Liver (tissue), 9 donors: ENCODE data around the gene PLCB1. TPM values are rescaled to one million over a fixed set of nuclear protein-coding genes. Genes with fewer than 3 reads are reported as not detected.
A peak's percentile ranks its signal among the peaks of the same experiment; 100 is the strongest.

ENCODE experiments used
- DNase-seq: peaks from one replicate; pipeline ENCODE4 v3.0.0-alpha.2; 2017; ENCODE audit warnings: low spot score
- H3K27ac ChIP-seq, 2 donors: one replicate each; pipeline ENCODE4 v1.7.0; 2013; ENCODE audit warnings: inconsistent platforms in 2 of 2, low read length in 2 of 2, control low read depth in 1 of 2, low read depth in 1 of 2, mild to moderate bottlenecking in 1 of 2
- H3K27me3 ChIP-seq, 4 donors: one replicate each; pipeline versions ENCODE4 v1.6.1 to v1.7.0; 2013; ENCODE audit warnings: low read length in 3 of 4, inconsistent platforms in 1 of 4, mild to moderate bottlenecking in 1 of 4, moderate library complexity in 1 of 4; ENCODE audit not compliant: control insufficient read depth in 4 of 4, insufficient read depth in 4 of 4
- H3K36me3 ChIP-seq, 4 donors: one replicate each; pipeline versions ENCODE4 v1.6.1 to v1.7.0; 2013; ENCODE audit warnings: low read length in 3 of 4, mild to moderate bottlenecking in 3 of 4, low read depth in 1 of 4, moderate library complexity in 1 of 4; ENCODE audit not compliant: control insufficient read depth in 4 of 4, insufficient read depth in 3 of 4
- H3K4me1 ChIP-seq, 4 donors: one replicate each; pipeline versions ENCODE4 v1.6.1 to v1.7.0; 2013; ENCODE audit warnings: low read length in 3 of 4, mild to moderate bottlenecking in 3 of 4, moderate library complexity in 1 of 4; ENCODE audit not compliant: control insufficient read depth in 4 of 4, insufficient read depth in 4 of 4
- H3K4me3 ChIP-seq, 3 donors: one replicate each; pipeline versions ENCODE4 v1.6.1 to v1.7.0; 2013; ENCODE audit warnings: low read length in 3 of 3, control low read depth in 1 of 3, low read depth in 1 of 3, mild to moderate bottlenecking in 1 of 3
- H3K9ac ChIP-seq, 2 donors: one replicate each; pipeline ENCODE4 v1.7.0; 2013; ENCODE audit warnings: low read length in 2 of 2, mild to moderate bottlenecking in 2 of 2, moderate library complexity in 2 of 2, control low read depth in 1 of 2, low read depth in 1 of 2
- H3K9me3 ChIP-seq, 4 donors: one replicate each; pipeline versions ENCODE4 v1.6.1 to v1.7.0; 2013; ENCODE audit warnings: low read length in 3 of 4; ENCODE audit not compliant: control insufficient read depth in 4 of 4
- FOXA1 ChIP-seq: IDR thresholded peaks from 2 replicates; pipeline ENCODE4 v1.6.1; 2016; ENCODE audit warnings: antibody characterized with exemption
- GABPA ChIP-seq, 2 donors: IDR thresholded peaks in 1 of 2; conservative IDR thresholded peaks in 1 of 2; 2 replicates each; pipeline ENCODE4 v1.6.1; 2016; ENCODE audit warnings: antibody characterized with exemption in 2 of 2, mild to moderate bottlenecking in 1 of 2, moderate library complexity in 1 of 2
- HNF4A ChIP-seq, 2 donors: conservative IDR thresholded peaks; 2 replicates each; pipeline ENCODE4 v1.6.1; 2016; ENCODE audit warnings: antibody characterized with exemption in 2 of 2, mild to moderate bottlenecking in 2 of 2
- HNF4G ChIP-seq: IDR thresholded peaks from 2 replicates; pipeline ENCODE4 v1.6.1; 2016; ENCODE audit warnings: antibody characterized with exemption
- JUND ChIP-seq, 2 donors: IDR thresholded peaks; 2 replicates each; pipeline ENCODE4 v1.6.1; 2016; ENCODE audit warnings: antibody characterized with exemption in 2 of 2
- NR2F2 ChIP-seq: IDR thresholded peaks from 2 replicates; pipeline ENCODE4 v1.6.1; 2016; ENCODE audit warnings: antibody characterized with exemption
- RAD21 ChIP-seq, 2 donors: IDR thresholded peaks; 2 replicates each; pipeline ENCODE4 v1.6.1; 2016; ENCODE audit warnings: antibody characterized with exemption in 2 of 2, mild to moderate bottlenecking in 2 of 2
- TAF1 ChIP-seq: conservative IDR thresholded peaks from 2 replicates; pipeline ENCODE4 v1.6.1; 2016; ENCODE audit warnings: antibody characterized with exemption, mild to moderate bottlenecking
- YY1 ChIP-seq: IDR thresholded peaks from 2 replicates; pipeline ENCODE4 v1.6.1; 2016; ENCODE audit warnings: antibody characterized with exemption, mild to moderate bottlenecking
- WGBS: extraction: QIAGEN DNeasy Blood & Tissue Kit; methylation state at CpG from one replicate; pipeline ENCODE4 v1.1.7; 2013; 5-methylcytosine and 5-hydroxymethylcytosine counted together
- polyA plus RNA-seq, 2 donors: library from polyadenylated mRNA; stranded (reverse) in 1 of 2; unstranded in 1 of 2; fragments of 200-250 nt in 1 of 2; fragments of >200 nt in 1 of 2; fragmentation: Nextera tagmentation in 1 of 2; extraction: Ambion mirVana in 1 of 2; gene quantifications; one replicate each; pipeline versions ENCODE4 v1.2.1 to v1.2.3, GENCODE V29; 2013 to 2015
- total RNA-seq, 2 donors: library from RNA; depleted of rRNA; stranded (reverse); fragments of >200 nt; gene quantifications; one replicate each; pipeline ENCODE4 v1.2.3, GENCODE V29; 2014
- TF ChIP-seq, protein P1 (sequence below): IDR thresholded peaks from 2 replicates; pipeline ENCODE4 v1.6.1; 2016; ENCODE audit warnings: antibody characterized with exemption
- TF ChIP-seq, protein P2 (sequence below): IDR thresholded peaks from 2 replicates; pipeline ENCODE4 v1.6.1; 2016; ENCODE audit warnings: antibody characterized with exemption, mild to moderate bottlenecking
- TF ChIP-seq, protein P3 (sequence below): IDR thresholded peaks from 2 replicates; pipeline ENCODE4 v1.6.1; 2016; ENCODE audit warnings: antibody characterized with exemption
- TF ChIP-seq, protein P4 (sequence below): IDR thresholded peaks from 2 replicates; pipeline ENCODE4 v1.6.1; 2016; ENCODE audit warnings: antibody characterized with exemption
- TF ChIP-seq, protein P5 (sequence below): fragments of 150-350 bp; IDR thresholded peaks from 2 replicates; pipeline ENCODE4 v1.5.1; 2017; ENCODE audit warnings: improper control_type of control experiment, low read depth, low read length; ENCODE audit not compliant: missing input control
- donor health status: healthy.
- donor health status: healthy.
- donor health status: healthy.
- donor health status: healthy.
- donor health status: healthy.

Gene PLCB1
- total and polyA plus RNA-seq, 4 donors = 3.7 to 13.5 (median 5.9) TPM

DNA sequence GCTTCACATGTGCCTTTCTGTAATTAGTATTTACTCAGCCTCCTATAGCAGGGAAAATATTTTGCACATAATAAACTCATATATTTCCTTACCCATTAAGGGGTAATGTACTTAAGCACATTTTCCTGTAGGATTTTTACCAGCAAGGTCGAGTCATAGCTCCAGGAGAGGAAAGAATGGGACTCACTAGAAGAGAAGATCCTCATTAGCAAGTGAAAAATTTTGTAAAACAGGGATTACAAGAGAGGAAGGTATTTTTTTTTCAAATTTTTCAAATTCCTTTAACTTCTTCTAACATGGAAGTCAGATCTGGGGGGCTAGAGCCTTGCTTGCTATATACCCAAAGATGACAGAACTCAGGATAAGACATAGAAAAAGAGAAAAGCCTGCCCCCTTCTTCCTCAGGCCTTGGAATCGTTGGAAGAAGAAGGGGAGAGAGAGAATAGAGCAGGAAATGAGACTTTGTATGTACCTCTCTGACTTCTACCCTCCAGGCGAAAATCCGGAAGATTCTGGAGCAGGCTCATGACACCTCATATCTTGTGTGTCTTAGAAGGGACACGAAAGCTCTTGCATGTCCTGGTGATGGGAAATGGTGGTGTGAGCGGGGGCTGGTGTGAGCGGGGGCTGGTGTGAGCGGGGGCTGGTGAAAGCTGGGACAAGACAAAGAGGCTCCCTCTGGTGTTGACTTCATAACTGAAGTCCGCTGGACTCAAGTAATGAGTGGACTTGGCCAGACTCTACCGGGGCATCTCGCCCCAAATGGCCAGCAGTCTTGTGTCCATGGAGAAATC lies 679.9 kb downstream of the PLCB1 start:
- no peak for DNase-seq
- Histone ChIP-seq H3K4me3 (no peak overlapping the region), H3K36me3 (no peaks in the 10 kb centered on the region), H3K27ac (no peak overlapping the region), H3K9ac (no peak overlapping the region), H3K4me1 (peaks cover 0 to 9% (median 9%) of the 10 kb centered on the region in 4 donors), H3K27me3 (no peaks in the 10 kb centered on the region), H3K9me3 (no peaks in the 10 kb centered on the region)
- WGBS = 94% methylated on average over 11 of the region's 11 CpGs
- TF ChIP-seq, protein P1, sequence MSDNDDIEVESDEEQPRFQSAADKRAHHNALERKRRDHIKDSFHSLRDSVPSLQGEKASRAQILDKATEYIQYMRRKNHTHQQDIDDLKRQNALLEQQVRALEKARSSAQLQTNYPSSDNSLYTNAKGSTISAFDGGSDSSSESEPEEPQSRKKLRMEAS = no peak

DNA sequence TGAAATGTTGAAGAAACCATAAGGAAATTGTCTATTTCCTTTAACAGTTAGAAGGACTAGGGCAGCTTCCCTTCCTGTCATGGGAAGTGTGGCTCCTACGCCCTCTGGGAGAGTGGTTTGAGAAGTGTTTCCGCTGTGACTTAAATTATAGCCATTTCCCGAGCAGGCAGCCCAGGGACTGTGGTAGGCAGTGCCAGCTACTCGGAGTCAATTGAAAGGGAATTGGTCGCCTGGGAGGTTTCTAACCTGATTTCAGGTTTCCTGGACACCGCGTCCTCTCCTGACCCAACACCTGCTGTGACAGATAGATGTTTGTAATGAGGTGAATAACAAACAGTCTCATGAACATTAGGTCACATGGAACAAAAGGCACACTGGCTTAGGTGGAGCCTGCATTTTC lies 680.8 kb downstream of the PLCB1 start:
- Histone ChIP-seq H3K4me3 (no peak overlapping the region), H3K27me3 (no peaks in the 10 kb centered on the region), H3K36me3 (peaks cover 0 to 1% (median 0%) of the 10 kb centered on the region in 4 donors), H3K9ac (no peak overlapping the region), H3K9me3 (no peaks in the 10 kb centered on the region), H3K27ac (no peak overlapping the region), H3K4me1 (peaks cover 0 to 9% (median 9%) of the 10 kb centered on the region in 4 donors)
- DNase-seq = no peak
- 78% methylated on average over 7 of the region's 7 CpGs for WGBS
- peak; percentile 52 for TF ChIP-seq NR2F2
- TF ChIP-seq, protein P2, sequence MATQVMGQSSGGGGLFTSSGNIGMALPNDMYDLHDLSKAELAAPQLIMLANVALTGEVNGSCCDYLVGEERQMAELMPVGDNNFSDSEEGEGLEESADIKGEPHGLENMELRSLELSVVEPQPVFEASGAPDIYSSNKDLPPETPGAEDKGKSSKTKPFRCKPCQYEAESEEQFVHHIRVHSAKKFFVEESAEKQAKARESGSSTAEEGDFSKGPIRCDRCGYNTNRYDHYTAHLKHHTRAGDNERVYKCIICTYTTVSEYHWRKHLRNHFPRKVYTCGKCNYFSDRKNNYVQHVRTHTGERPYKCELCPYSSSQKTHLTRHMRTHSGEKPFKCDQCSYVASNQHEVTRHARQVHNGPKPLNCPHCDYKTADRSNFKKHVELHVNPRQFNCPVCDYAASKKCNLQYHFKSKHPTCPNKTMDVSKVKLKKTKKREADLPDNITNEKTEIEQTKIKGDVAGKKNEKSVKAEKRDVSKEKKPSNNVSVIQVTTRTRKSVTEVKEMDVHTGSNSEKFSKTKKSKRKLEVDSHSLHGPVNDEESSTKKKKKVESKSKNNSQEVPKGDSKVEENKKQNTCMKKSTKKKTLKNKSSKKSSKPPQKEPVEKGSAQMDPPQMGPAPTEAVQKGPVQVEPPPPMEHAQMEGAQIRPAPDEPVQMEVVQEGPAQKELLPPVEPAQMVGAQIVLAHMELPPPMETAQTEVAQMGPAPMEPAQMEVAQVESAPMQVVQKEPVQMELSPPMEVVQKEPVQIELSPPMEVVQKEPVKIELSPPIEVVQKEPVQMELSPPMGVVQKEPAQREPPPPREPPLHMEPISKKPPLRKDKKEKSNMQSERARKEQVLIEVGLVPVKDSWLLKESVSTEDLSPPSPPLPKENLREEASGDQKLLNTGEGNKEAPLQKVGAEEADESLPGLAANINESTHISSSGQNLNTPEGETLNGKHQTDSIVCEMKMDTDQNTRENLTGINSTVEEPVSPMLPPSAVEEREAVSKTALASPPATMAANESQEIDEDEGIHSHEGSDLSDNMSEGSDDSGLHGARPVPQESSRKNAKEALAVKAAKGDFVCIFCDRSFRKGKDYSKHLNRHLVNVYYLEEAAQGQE = no peak

DNA sequence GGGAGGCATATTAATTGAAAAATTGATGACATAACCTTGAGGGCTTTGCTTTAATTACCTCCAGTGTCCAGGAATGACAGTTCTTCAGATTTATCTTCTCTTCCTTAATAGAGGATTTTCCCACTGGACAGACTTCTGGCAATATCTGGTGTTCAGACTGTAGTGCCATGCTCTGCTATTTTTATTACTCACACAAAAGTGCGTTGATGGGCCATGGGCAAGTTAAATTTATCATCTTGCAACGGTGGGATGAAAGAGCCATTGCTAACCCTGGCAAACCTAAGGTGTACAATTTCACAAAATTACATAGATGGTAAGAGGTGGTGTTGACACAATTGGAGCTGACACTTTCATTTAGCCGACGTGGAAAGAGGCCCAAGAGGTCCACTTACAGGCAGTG lies 683.1 kb downstream of the PLCB1 start:
- H3K36me3 ChIP-seq = peaks cover 0 to 1% (median 0%) of the 10 kb centered on the region in 4 donors
- H3K27me3 ChIP-seq = no peaks in the 10 kb centered on the region
- H3K4me3 ChIP-seq = no peak overlapping the region
- H3K4me1 ChIP-seq = no peaks in the 10 kb centered on the region
- no peak overlapping the region for H3K27ac ChIP-seq
- 93% methylated on average over 4 of the region's 4 CpGs for WGBS
- DNase-seq = no peak
- H3K9me3 ChIP-seq = no peaks in the 10 kb centered on the region
- TF ChIP-seq YY1 (no peak), FOXA1 (no peak), RAD21 (IDR thresholded peaks at IDR 0.05) (no peak), GABPA (IDR thresholded peaks at IDR 0.05 in 1 of 2, conservative IDR thresholded peaks at IDR 0.05 in 1 of 2) (no peak), NR2F2 (no peak), TAF1 (no peak), HNF4G (no peak), HNF4A (conservative IDR thresholded peaks at IDR 0.05) (no peak), JUND (IDR thresholded peaks at IDR 0.05) (no peak)
- TF ChIP-seq, protein P3, sequence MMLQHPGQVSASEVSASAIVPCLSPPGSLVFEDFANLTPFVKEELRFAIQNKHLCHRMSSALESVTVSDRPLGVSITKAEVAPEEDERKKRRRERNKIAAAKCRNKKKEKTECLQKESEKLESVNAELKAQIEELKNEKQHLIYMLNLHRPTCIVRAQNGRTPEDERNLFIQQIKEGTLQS = no peak
- TF ChIP-seq, protein P4, sequence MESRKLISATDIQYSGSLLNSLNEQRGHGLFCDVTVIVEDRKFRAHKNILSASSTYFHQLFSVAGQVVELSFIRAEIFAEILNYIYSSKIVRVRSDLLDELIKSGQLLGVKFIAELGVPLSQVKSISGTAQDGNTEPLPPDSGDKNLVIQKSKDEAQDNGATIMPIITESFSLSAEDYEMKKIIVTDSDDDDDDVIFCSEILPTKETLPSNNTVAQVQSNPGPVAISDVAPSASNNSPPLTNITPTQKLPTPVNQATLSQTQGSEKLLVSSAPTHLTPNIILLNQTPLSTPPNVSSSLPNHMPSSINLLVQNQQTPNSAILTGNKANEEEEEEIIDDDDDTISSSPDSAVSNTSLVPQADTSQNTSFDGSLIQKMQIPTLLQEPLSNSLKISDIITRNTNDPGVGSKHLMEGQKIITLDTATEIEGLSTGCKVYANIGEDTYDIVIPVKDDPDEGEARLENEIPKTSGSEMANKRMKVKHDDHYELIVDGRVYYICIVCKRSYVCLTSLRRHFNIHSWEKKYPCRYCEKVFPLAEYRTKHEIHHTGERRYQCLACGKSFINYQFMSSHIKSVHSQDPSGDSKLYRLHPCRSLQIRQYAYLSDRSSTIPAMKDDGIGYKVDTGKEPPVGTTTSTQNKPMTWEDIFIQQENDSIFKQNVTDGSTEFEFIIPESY = no peak
- TF ChIP-seq, protein P2 = no peak
- TF ChIP-seq, protein P5, sequence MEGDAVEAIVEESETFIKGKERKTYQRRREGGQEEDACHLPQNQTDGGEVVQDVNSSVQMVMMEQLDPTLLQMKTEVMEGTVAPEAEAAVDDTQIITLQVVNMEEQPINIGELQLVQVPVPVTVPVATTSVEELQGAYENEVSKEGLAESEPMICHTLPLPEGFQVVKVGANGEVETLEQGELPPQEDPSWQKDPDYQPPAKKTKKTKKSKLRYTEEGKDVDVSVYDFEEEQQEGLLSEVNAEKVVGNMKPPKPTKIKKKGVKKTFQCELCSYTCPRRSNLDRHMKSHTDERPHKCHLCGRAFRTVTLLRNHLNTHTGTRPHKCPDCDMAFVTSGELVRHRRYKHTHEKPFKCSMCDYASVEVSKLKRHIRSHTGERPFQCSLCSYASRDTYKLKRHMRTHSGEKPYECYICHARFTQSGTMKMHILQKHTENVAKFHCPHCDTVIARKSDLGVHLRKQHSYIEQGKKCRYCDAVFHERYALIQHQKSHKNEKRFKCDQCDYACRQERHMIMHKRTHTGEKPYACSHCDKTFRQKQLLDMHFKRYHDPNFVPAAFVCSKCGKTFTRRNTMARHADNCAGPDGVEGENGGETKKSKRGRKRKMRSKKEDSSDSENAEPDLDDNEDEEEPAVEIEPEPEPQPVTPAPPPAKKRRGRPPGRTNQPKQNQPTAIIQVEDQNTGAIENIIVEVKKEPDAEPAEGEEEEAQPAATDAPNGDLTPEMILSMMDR = no peak
- H3K9ac ChIP-seq = no peak overlapping the region
